Transverse colon (tissue), 3 donors: Measurements from ENCODE around the gene SEC61B.

Source experiments
- CTCF ChIP-seq, 5 experiments: fragments of 200-600 bp in 3 of 5; fragments of 450-650 bp in 2 of 5; sonication (generic) in 3 of 5; IDR thresholded peaks; 1 replicate in 2 of 5; 2 replicates in 3 of 5; pipeline ENCODE4 v1.5.1; 2016 to 2017; ENCODE audit warnings: antibody characterized with exemption in 5 of 5, inconsistent platforms in 3 of 5, mild to moderate bottlenecking in 2 of 5, moderate library complexity in 1 of 5
- EP300 ChIP-seq: sonication (generic); formaldehyde crosslinking; IDR thresholded peaks from one replicate; pipeline ENCODE4 v1.6.1; 2017; ENCODE audit warnings: antibody characterized with exemption, low read depth
- POLR2A ChIP-seq: fragments of 450-650 bp; IDR thresholded peaks from one replicate; pipeline ENCODE4 v1.6.1; 2016; ENCODE audit warnings: antibody characterized with exemption, mild to moderate bottlenecking, moderate library complexity

GRCh38 chr9:99213197-99213596 lies 8.9 kb upstream of the SEC61B start:
- no peak for TF ChIP-seq CTCF (IDR thresholded peaks at IDR 0.05)
- TF ChIP-seq EP300: no peak
- no peak for TF ChIP-seq POLR2A
